WI38 (cell line): ENCODE data around the gene MARCHF2.

Source experiments
- H3K4me3 ChIP-seq: 2 replicates; pipeline ENCODE4 v1.5.1; 2011; ENCODE audit warnings: low read depth, mild to moderate bottlenecking, control low read depth, low read length
- CTCF ChIP-seq: IDR thresholded peaks from 2 replicates; pipeline ENCODE4 v1.5.1; 2012; ENCODE audit warnings: low read depth, mild to moderate bottlenecking, control low read depth, low read length

MARCHF2 gene

GRCh38 chr19:8412783-8413628 is at the start of gene MARCHF2:
TSS of gene MARCHF2 (plus strand) at chr19:8413305. CDS start at chr19:8421841, 8,536 bp downstream.
- H3K4me3 ChIP-seq, result peak within 1 kb of the TSS; percentile 76
- TF ChIP-seq CTCF, result 0 out of 2 replicates have a peak, but pooled peaks have one; percentile 40

GRCh38 chr19:8363803-8364771 is 49.0 kb upstream of the MARCHF2 start, which contains the start of gene ANGPTL4:
TSS of gene ANGPTL4 (plus strand) at chr19:8364155. CDS start at chr19:8364322, 167 bp downstream.
- peak within 1 kb of the TSS; percentile 62 for H3K4me3 ChIP-seq
- 0 out of 2 replicates have a peak, but pooled peaks have one; percentile 5 for TF ChIP-seq CTCF

- TF ChIP-seq CTCF, result no peak
- no peak overlapping the region for H3K4me3 ChIP-seq
Measured at GRCh38 chr19:8366121-8366581, 47.0 kb upstream of the MARCHF2 start.

GRCh38 chr19:8366961-8367326 is 46.2 kb upstream of the MARCHF2 start:
- no peak overlapping the region for H3K4me3 ChIP-seq

GRCh38 chr19:8367327-8368001 is 45.6 kb upstream of the MARCHF2 start:
- TF ChIP-seq CTCF, result no peak
- no peak overlapping the region for H3K4me3 ChIP-seq

More at GRCh38 chr19:8366961-8367326, 46.2 kb upstream of the MARCHF2 start:
- no peak for TF ChIP-seq CTCF

- TF ChIP-seq CTCF, result no peak
- no peak overlapping the region for H3K4me3 ChIP-seq
Measured at GRCh38 chr19:8370176-8371010, 42.7 kb upstream of the MARCHF2 start.
